ENCODE results near the gene GLT6D1.

GRCh38 chr9:135616619-135617537, 22.5 kb downstream of the GLT6D1 start:
- TF ChIP-seq, protein P1, sequence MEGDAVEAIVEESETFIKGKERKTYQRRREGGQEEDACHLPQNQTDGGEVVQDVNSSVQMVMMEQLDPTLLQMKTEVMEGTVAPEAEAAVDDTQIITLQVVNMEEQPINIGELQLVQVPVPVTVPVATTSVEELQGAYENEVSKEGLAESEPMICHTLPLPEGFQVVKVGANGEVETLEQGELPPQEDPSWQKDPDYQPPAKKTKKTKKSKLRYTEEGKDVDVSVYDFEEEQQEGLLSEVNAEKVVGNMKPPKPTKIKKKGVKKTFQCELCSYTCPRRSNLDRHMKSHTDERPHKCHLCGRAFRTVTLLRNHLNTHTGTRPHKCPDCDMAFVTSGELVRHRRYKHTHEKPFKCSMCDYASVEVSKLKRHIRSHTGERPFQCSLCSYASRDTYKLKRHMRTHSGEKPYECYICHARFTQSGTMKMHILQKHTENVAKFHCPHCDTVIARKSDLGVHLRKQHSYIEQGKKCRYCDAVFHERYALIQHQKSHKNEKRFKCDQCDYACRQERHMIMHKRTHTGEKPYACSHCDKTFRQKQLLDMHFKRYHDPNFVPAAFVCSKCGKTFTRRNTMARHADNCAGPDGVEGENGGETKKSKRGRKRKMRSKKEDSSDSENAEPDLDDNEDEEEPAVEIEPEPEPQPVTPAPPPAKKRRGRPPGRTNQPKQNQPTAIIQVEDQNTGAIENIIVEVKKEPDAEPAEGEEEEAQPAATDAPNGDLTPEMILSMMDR (IDR thresholded peaks at IDR 0.05), result no peak
- no peak for TF ChIP-seq POLR2A (IDR thresholded peaks at IDR 0.05)

Measured in testis (tissue), 2 donors.